Measurements from ENCODE around the gene POLQ.

DNA sequence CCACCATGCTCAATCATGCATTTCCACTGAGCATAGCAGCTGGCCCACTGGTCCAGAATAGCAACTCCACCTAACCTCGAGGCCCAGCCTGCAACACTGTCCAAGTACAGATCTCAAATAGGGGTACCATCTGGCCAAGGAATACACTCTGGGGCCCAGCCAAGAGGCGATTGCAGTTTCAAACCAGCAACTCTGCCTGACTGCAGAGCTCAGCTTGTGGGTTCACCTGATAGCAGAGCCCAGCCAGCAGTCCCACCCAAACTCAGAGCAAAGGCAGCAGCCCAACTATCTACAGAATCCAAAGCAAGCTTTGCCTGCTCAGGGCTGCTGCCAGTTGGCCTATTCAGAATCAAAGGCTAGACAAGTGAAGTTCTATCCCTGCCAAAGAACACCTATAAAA is 30.5 kb downstream of the POLQ start:
- TF ChIP-seq TAF1 (IDR thresholded peaks at IDR 0.05; ENCODE audit: borderline replicate concordance, insufficient read depth, low read length): no peak
- TF ChIP-seq, protein P1, sequence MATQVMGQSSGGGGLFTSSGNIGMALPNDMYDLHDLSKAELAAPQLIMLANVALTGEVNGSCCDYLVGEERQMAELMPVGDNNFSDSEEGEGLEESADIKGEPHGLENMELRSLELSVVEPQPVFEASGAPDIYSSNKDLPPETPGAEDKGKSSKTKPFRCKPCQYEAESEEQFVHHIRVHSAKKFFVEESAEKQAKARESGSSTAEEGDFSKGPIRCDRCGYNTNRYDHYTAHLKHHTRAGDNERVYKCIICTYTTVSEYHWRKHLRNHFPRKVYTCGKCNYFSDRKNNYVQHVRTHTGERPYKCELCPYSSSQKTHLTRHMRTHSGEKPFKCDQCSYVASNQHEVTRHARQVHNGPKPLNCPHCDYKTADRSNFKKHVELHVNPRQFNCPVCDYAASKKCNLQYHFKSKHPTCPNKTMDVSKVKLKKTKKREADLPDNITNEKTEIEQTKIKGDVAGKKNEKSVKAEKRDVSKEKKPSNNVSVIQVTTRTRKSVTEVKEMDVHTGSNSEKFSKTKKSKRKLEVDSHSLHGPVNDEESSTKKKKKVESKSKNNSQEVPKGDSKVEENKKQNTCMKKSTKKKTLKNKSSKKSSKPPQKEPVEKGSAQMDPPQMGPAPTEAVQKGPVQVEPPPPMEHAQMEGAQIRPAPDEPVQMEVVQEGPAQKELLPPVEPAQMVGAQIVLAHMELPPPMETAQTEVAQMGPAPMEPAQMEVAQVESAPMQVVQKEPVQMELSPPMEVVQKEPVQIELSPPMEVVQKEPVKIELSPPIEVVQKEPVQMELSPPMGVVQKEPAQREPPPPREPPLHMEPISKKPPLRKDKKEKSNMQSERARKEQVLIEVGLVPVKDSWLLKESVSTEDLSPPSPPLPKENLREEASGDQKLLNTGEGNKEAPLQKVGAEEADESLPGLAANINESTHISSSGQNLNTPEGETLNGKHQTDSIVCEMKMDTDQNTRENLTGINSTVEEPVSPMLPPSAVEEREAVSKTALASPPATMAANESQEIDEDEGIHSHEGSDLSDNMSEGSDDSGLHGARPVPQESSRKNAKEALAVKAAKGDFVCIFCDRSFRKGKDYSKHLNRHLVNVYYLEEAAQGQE (IDR thresholded peaks at IDR 0.05; ENCODE audit: insufficient read depth in 1 of 2, low read depth in 2 of 2, low read length in 2 of 2): no peak
